Measurements from ENCODE around the gene NRXN3. TPM values are rescaled to one million over a fixed set of nuclear protein-coding genes. Genes with fewer than 3 reads are reported as not detected.

The NRXN3 gene
- total and polyA plus RNA-seq, 2 experiments from 2014 or later, result 1.0 to 1.8 TPM

GRCh38 chr14:78359581-78359980 lies 189.4 kb downstream of the NRXN3 start:
- no peak overlapping the region for H2AFZ ChIP-seq
- no peaks in the 10 kb centered on the region for H3F3A ChIP-seq (replicated peaks; ENCODE audit: low read depth)
- H3K27me3 Mint-ChIP-seq (ENCODE audit: insufficient read depth, low read depth, poor library complexity), result peaks cover 2% of the 10 kb centered on the region
- H3K36me3 Mint-ChIP-seq (ENCODE audit: low read depth), result no peaks in the 10 kb centered on the region
- no peaks in the 10 kb centered on the region for H4K20me1 ChIP-seq (replicated peaks; ENCODE audit: insufficient read depth)
- no peaks in the 10 kb centered on the region for H3K9me3 Mint-ChIP-seq
- no peaks in the 10 kb centered on the region for H3K79me2 ChIP-seq (replicated peaks; ENCODE audit: insufficient read depth)
- ATAC-seq (no peak), DNase-seq (ENCODE audit: low spot score) (no peak)
- H3K9me2 ChIP-seq (ENCODE audit: insufficient read depth), result no peaks in the 10 kb centered on the region
- no peak for TF ChIP-seq ZNF331 (CRISPR knock-in tag; IDR thresholded peaks at IDR 0.05; ENCODE audit: low read depth)
- TF ChIP-seq ETS1 (IDR thresholded peaks at IDR 0.05), result no peak
- TF ChIP-seq EZH2phosphoT487 (IDR thresholded peaks at IDR 0.05; ENCODE audit: unreplicated experiment), result no peak
- no peak for TF ChIP-seq CREB1 (CRISPR knock-in tag; IDR thresholded peaks at IDR 0.05; ENCODE audit: low read depth)
- no peak for TF ChIP-seq STAT1 (IDR thresholded peaks at IDR 0.05; ENCODE audit: unreplicated experiment)
- no peak for TF ChIP-seq CTCF (conservative IDR thresholded peaks at IDR 0.05; ENCODE audit: low read depth in 2 of 2)
- TF ChIP-seq ZNF462 (CRISPR knock-in tag; IDR thresholded peaks at IDR 0.05), result no peak
- TF ChIP-seq NANOG (IDR thresholded peaks at IDR 0.05; ENCODE audit: borderline replicate concordance), result no peak
- TF ChIP-seq EZH2 (IDR thresholded peaks at IDR 0.05; ENCODE audit: low read depth, unreplicated experiment), result no peak
- no peak for TF ChIP-seq ZNF114 (CRISPR knock-in tag; IDR thresholded peaks at IDR 0.05)
- TF ChIP-seq JUNB (IDR thresholded peaks at IDR 0.05; ENCODE audit: unreplicated experiment), result no peak
- TF ChIP-seq POLR2AphosphoS5 (IDR thresholded peaks at IDR 0.05; ENCODE audit: low read depth), result no peak
- TF ChIP-seq REST (IDR thresholded peaks at IDR 0.05; ENCODE audit: unreplicated experiment), result no peak
- no peaks in the 10 kb centered on the region for H3K36me3 ChIP-seq (ENCODE audit: insufficient read depth)
- H3K4me3 ChIP-seq, result no peak overlapping the region
- H3K4me1 Mint-ChIP-seq, result peaks cover 3% of the 10 kb centered on the region; the same call in 2 of the 3 replicates
- H3K4me3 Mint-ChIP-seq, result no peak overlapping the region
- H3K27ac Mint-ChIP-seq, result no peak overlapping the region
- no peaks in the 10 kb centered on the region for H3K27me3 ChIP-seq (ENCODE audit: insufficient read depth)
- no peak overlapping the region for H3K27ac ChIP-seq (ENCODE audit: low read depth)
- no peaks in the 10 kb centered on the region for H3K4me1 ChIP-seq (ENCODE audit: insufficient read depth)
- H3K4me2 ChIP-seq, result no peak overlapping the region

Data from GM23338 (cell line).